SK-N-DZ (cell line): Measurements from ENCODE around the gene PTMA.

Source experiments
- DNase-seq: peaks from one replicate; pipeline ENCODE4 v3.0.0-alpha.2; 2015; ENCODE audit warnings: low spot score
- small RNA-seq, 2 experiments: library from RNA; depleted of rRNA; stranded (forward); fragments of <200 nt; gene quantifications; one replicate each; pipeline ENCODE3, GENCODE V24; 2014

Gene PTMA

GRCh38 chr2:231752061-231752460 is 43.7 kb downstream of the PTMA start:
- DNase-seq: no peak

GRCh38 chr2:231761735-231762134 is 53.4 kb downstream of the PTMA start:
- no peak for DNase-seq

Small RNA genes lying within 50 kb of the gene (small RNA-seq; reads per million reads assigned to genes)
- gene RF00015: 0 reads per million in 2 experiments
